ENCODE results near the gene PRR13.
"Not testable (repeated sequence)": the region's sequence is repeated elsewhere in the genome, so short reads cannot be mapped to it uniquely, and the experiment has no call there.

Gene PRR13

DNA sequence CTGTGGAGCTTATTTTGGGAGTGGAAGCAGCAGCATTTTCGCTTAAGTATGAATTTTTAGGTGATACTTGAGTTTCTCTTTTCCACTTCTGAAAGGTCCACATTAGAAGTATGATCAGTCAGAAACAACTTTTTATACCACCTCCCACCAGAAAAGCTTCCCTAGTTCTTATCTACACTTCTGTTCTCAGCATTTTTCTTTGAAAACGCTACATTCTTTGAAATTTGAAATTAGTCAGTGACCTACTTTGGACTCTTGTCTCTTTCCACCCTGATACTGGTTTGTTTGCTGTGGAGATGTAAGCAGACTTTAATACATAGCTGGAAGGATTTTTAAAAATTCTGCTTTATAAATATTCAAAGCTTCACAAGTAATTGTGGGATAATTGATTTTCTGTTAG is 32.5 kb downstream of the PRR13 start:
- no peaks in the 10 kb centered on the region for H3K27me3 ChIP-seq
- no peak overlapping the region for H3K4me3 ChIP-seq
- no peak for TF ChIP-seq Cebpa-rat (IDR thresholded peaks at IDR 0.05)
- peaks cover 98 to 99% (median 99%) of the 10 kb centered on the region in 11 experiments for H4K20me1 ChIP-seq
- peak overlapping the region in 7 of 11 experiments; percentile 7 to 62 (median 34); a peak in 10 of 22 replicates for H3K9ac ChIP-seq
- H3K27ac ChIP-seq: peak overlapping the region in 2 of 11 experiments; percentile 0 to 22; a peak in 2 of 22 replicates
- H3K9me3 ChIP-seq (replicated peaks in 1 of 11): no peaks in the 10 kb centered on the region
- peaks cover 98 to 100% (median 99%) of the 10 kb centered on the region in 11 experiments for H3K36me3 ChIP-seq
- H3K4me1 ChIP-seq: peaks cover 0 to 49% (median 11%) of the 10 kb centered on the region in 10 experiments; a peak in 11 of 20 replicates
- H3K4me2 ChIP-seq: peak overlapping the region in 3 of 11 experiments; percentile 1 to 46 (median 2); a peak in 4 of 22 replicates

DNA sequence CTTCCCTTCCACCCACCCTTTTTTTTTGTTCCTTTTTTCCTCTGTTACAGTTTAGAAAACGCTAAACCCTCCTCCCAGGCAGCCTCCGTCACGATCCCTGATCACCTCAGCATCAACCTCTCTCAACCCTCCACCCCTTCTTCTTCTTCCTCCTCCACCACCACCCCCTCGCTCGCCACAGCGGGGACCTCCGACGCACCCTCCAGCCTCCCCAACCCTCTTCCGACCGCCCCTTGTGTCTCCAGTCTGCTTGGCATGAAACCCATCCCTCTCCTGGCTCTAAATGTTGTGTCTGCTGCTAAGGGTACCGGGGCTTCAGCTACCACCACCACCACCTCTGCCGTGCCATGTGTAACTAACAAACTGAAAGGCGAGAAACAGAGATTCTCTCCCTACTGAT is 33.3 kb downstream of the PRR13 start:
- H3K36me3 ChIP-seq: peaks cover 98 to 100% (median 99%) of the 10 kb centered on the region in 11 experiments
- TF ChIP-seq Cebpa-rat (IDR thresholded peaks at IDR 0.05): no peak
- peak overlapping the region in 7 of 11 experiments; percentile 1 to 62 (median 23); a peak in 7 of 22 replicates for H3K9ac ChIP-seq
- no peak overlapping the region for H3K4me3 ChIP-seq
- no peaks in the 10 kb centered on the region for H3K9me3 ChIP-seq (replicated peaks in 1 of 11)
- peaks cover 0 to 54% (median 11%) of the 10 kb centered on the region in 10 experiments; a peak in 11 of 20 replicates for H3K4me1 ChIP-seq
- peak overlapping the region in 3 of 11 experiments; percentile 3 to 23 (median 22); a peak in 2 of 22 replicates for H3K27ac ChIP-seq
- peaks cover 98 to 99% (median 99%) of the 10 kb centered on the region in 11 experiments for H4K20me1 ChIP-seq
- no peaks in the 10 kb centered on the region for H3K27me3 ChIP-seq
- H3K4me2 ChIP-seq: peak overlapping the region in 2 of 11 experiments; percentile 1 to 46; a peak in 2 of 22 replicates

DNA sequence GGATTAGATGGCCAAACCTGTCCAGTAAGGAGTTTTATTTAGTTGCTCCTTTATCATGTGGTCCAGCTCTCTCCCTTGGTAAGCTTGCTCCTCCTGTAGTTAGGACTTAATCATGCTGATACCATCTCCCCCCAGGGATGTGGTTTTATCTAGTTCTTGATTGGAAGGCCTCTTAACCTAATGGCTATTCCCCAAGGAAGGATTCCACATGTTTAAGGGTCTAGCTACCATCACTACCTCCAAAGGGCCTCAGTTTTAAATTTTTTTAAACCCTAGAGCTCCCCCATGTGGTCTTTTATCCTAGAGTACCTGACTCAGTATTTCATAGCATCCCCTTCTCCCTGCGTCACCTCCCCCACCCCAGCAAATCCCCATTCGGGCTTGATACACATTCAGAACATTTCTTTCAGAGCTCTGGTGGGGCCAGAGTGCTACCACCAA is 35.3 kb downstream of the PRR13 start:
- Histone ChIP-seq H3K36me3 (peaks cover 98 to 100% (median 100%) of the 10 kb centered on the region in 11 experiments), H3K27ac (no peak overlapping the region), H3K4me2 (no peak overlapping the region)

DNA sequence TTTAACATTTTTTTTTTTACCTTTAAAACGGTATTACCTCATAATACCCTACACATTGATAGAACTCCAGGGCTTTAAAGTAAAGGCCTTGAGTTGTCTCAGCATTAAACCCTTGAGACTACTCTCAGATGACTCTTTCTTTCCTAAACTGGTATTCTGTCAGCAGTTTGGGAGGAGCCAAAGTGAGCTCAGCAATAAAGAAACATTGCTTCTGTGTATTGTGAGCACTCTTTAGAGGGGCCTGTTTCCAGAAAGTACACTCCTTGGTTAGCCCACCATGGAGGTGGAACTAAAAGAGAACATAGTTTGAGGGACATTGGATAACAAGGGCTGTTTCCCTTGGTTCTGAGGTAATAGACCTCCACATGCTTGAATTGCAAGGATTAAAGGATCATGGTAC is 37.3 kb downstream of the PRR13 start:
- Histone ChIP-seq H3K9me3 (replicated peaks in 1 of 11) (no peaks in the 10 kb centered on the region), H3K4me1 (peaks cover 0 to 37% (median 9%) of the 10 kb centered on the region in 10 experiments; a peak in 11 of 20 replicates), H3K27ac (peak overlapping the region in 1 of 11 experiments; percentile 10; a peak in 1 of 22 replicates), H3K4me3 (no peak overlapping the region), H4K20me1 (peaks cover 97 to 100% (median 99%) of the 10 kb centered on the region in 11 experiments), H3K9ac (peak overlapping the region in 3 of 11 experiments; percentile 2 to 50 (median 48); a peak in 2 of 22 replicates), H3K4me2 (no peak overlapping the region), H3K36me3 (peaks cover 98 to 100% (median 100%) of the 10 kb centered on the region in 11 experiments), H3K27me3 (no peaks in the 10 kb centered on the region)
- TF ChIP-seq Cebpa-rat (IDR thresholded peaks at IDR 0.05): no peak

More for the DNA sequence above, 35.3 kb downstream of the PRR13 start:
- Histone ChIP-seq H3K4me1 (peaks cover 0 to 58% (median 11%) of the 10 kb centered on the region in 10 experiments; a peak in 11 of 20 replicates), H3K9ac (peak overlapping the region in 2 of 11 experiments; percentile 1 to 21; a peak in 1 of 22 replicates), H4K20me1 (peaks cover 97 to 100% (median 99%) of the 10 kb centered on the region in 11 experiments), H3K27me3 (no peaks in the 10 kb centered on the region), H3K9me3 (replicated peaks in 1 of 11) (no peaks in the 10 kb centered on the region), H3K4me3 (no peak overlapping the region)
- no peak for TF ChIP-seq Cebpa-rat (IDR thresholded peaks at IDR 0.05)

DNA sequence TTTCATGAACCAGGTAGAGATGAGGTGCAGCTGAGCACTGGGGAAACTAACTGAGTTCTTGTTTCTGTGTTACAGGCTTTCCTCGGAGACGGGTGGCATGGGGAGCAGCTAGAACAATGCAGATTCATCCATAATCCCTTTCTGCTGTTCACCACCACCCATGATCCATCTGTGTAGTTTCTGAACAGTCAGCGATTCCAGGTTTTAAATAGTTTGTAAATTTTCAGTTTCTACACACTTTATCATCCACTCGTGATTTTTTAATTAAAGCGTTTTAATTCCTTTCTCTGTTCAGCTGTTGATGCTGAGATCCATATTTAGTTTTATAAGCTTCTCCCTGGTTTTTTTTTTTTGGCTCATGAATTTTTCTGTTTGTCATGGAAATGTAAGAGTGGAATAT is 37.8 kb downstream of the PRR13 start:
- Histone ChIP-seq H4K20me1 (peaks cover 96 to 100% (median 99%) of the 10 kb centered on the region in 11 experiments), H3K27ac (no peak overlapping the region; a peak in 1 of 22 replicates), H3K9me3 (replicated peaks in 1 of 11) (no peaks in the 10 kb centered on the region), H3K27me3 (no peaks in the 10 kb centered on the region), H3K4me3 (no peak overlapping the region), H3K9ac (peak overlapping the region in 2 of 11 experiments; percentile 50 to 54; a peak in 2 of 22 replicates), H3K4me2 (no peak overlapping the region), H3K36me3 (peaks cover 97 to 100% (median 100%) of the 10 kb centered on the region in 11 experiments), H3K4me1 (peaks cover 0 to 32% (median 6%) of the 10 kb centered on the region in 10 experiments; a peak in 11 of 20 replicates)
- no peak for TF ChIP-seq Cebpa-rat (IDR thresholded peaks at IDR 0.05)

DNA sequence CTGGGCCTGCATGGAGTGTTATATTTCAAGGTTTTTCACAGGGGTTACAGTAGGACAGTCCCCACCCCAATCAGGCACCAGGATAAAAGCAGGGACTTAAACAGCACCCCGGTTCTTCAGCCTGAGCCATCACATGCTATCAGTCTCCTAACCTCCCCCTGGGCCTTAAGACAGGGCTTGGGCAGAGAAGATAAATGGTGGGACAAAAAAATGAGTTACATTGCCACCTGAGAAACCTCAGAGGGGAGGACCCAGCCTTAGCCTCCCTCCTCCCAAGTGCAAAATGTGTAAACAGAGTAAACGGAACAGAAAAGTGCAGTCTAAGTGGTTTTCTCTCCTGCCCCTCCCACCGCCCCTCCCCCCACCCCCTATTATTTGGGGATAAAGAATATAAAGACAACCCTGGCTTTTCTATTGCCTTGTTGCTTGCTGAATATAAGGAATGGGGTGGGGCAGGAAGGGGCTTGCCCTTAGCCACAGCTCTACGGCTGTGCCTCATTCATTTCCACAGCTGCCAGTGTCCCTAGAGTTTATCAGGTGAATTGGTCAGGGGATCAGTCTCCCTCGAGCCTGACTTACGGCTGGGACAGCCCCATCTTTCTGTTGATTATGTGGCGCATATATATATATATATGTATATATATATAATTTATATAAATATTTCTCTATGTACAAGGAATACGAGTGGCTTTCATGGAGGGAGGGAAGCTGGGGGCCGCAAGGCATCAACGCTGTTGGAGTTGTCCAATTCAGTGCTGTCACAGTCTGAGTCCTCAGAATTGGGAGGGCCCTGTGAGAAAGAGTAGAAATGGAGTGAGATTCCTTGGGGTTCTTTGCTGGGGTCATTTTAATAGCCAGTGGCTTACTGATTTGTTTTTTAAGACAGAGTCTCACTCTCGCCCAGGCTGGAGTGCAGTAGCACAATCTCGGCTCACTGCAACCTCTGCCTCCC is 39.2 kb downstream of the PRR13 start:
- Histone ChIP-seq H3K4me2 (0 out of 22 replicates have a peak overlapping the region, but pooled peaks of 1 of the 11 experiments have one; percentile 33), H3K4me3 (no peak overlapping the region), H4K20me1 (peaks cover 94 to 100% (median 99%) of the 10 kb centered on the region in 11 experiments), H3K9me3 (replicated peaks in 1 of 11) (no peaks in the 10 kb centered on the region), H3K4me1 (peaks cover 0 to 26% (median 0%) of the 10 kb centered on the region in 10 experiments; a peak in 6 of 20 replicates), H3K36me3 (peaks cover 96 to 100% (median 99%) of the 10 kb centered on the region in 11 experiments), H3K27ac (no peak overlapping the region; a peak in 2 of 22 replicates), H3K9ac (peak overlapping the region in 2 of 11 experiments; percentile 8 to 54; a peak in 4 of 22 replicates), H3K27me3 (no peaks in the 10 kb centered on the region)
- TF ChIP-seq Cebpa-rat (IDR thresholded peaks at IDR 0.05): no peak

DNA sequence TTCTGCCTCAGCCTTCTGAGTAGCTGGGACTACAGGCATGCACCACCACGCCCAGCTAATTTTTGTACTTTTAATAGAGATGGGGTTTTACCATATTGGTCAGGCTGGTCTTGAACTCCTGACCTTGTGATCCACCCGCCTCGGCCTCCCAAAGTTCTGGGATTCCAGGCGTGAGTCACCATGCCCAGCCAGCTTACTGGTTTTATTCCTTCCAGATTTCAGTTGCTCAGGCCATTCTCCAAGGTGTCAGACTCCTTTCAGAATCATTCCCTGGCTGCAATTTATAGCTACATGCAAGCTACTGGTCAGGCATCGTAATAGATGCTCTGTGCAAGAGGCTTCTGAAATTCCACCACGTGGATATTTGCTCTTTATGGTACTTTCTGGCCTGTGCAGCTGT is 39.9 kb downstream of the PRR13 start:
- H3K4me2 ChIP-seq; H3K4me3 ChIP-seq; H3K27me3 ChIP-seq; H3K27ac ChIP-seq; H3K9ac ChIP-seq; H3K9me3 ChIP-seq (replicated peaks in 1 of 11): not testable (repeated sequence)
- Histone ChIP-seq H3K4me1 (peaks cover 0 to 26% (median 6%) of the 10 kb centered on the region in 10 experiments; a peak in 11 of 20 replicates), H4K20me1 (peaks cover 94 to 100% (median 99%) of the 10 kb centered on the region in 11 experiments), H3K36me3 (peaks cover 96 to 100% (median 99%) of the 10 kb centered on the region in 11 experiments)

DNA sequence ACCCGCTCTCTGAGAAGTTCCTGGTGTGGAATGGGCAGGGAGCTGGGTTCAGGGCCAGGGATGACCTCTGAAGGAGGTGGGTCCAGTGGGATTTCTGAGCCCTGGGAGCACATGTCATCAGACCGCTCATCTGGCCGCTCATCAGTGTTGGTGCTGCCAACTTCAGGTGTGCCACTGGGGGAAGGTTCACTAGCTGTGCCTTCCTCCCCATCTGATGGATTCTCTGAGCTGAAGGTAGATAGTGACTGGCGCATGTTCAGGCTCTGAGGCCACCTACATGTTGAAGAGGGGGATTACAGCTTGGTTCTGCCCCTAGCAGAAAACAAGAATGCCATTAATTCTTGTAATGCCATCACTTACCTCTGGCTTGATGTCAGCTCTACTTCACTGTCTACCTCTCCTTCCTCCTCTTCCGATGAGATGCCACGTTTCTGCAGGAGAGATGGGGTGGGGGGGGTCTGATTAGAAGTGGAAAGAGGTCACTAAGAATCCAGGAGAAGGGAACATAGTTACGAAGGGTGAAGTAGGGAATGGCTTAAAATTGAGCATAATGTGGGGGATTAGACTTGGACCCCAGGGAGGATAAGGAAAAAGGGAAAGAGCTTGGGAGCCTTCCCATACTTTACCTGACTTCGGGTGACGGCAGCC is 40.5 kb downstream of the PRR13 start:
- no peaks in the 10 kb centered on the region for H3K27me3 ChIP-seq
- no peak overlapping the region for H3K27ac ChIP-seq
- peaks cover 0 to 26% (median 8%) of the 10 kb centered on the region in 10 experiments; a peak in 11 of 20 replicates for H3K4me1 ChIP-seq
- H3K9me3 ChIP-seq (replicated peaks in 1 of 11): no peaks in the 10 kb centered on the region
- H4K20me1 ChIP-seq: peaks cover 94 to 100% (median 99%) of the 10 kb centered on the region in 11 experiments
- no peak for TF ChIP-seq Cebpa-rat (IDR thresholded peaks at IDR 0.05)
- H3K4me2 ChIP-seq: no peak overlapping the region
- H3K36me3 ChIP-seq: peaks cover 95 to 100% (median 99%) of the 10 kb centered on the region in 11 experiments
- no peak overlapping the region for H3K9ac ChIP-seq
- no peak overlapping the region for H3K4me3 ChIP-seq
